NT2/D1 (cell line): ENCODE measurements around the gene GFOD2.

Experiments used
- YY1 ChIP-seq: IDR thresholded peaks from 2 replicates; pipeline ENCODE4 v1.6.1; 2011; ENCODE audit not compliant: insufficient read length, insufficient read depth
- ZNF274 ChIP-seq: IDR thresholded peaks from 2 replicates; pipeline ENCODE4 v1.6.1; 2011; ENCODE audit warnings: mild to moderate bottlenecking, low read depth, low read length

DNA sequence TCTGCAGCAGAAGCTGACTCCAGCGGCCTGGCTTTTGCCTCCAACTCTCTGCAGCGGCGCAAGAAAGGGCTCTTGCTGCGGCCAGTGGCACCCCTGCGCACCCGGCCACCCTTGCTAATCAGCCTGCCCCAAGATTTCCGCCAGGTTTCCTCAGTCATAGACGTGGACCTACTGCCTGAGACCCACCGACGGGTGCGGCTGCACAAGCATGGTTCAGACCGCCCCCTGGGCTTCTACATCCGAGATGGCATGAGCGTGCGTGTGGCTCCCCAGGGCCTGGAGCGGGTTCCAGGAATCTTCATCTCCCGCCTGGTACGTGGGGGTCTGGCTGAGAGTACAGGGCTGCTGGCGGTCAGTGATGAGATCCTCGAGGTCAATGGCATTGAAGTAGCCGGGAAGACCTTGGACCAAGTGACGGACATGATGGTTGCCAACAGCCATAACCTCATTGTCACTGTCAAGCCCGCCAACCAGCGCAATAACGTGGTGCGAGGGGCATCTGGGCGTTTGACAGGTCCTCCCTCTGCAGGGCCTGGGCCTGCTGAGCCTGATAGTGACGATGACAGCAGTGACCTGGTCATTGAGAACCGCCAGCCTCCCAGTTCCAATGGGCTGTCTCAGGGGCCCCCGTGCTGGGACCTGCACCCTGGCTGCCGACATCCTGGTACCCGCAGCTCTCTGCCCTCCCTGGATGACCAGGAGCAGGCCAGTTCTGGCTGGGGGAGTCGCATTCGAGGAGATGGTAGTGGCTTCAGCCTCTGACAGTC, 57.0 kb downstream of the GFOD2 start:
- TF ChIP-seq YY1 (no peak), ZNF274 (no peak)
